ENCODE results near the gene ALCAM.

The ALCAM gene

GRCh38 chr3:105343991-105344390 is 22.7 kb upstream of the ALCAM start:
- H3K9me3 Mint-ChIP-seq: no peaks in the 10 kb centered on the region
- H3K4me3 Mint-ChIP-seq: no peak overlapping the region
- H3K27me3 Mint-ChIP-seq (ENCODE audit: low read depth): no peaks in the 10 kb centered on the region
- no peak overlapping the region for H3K27ac Mint-ChIP-seq
- TF ChIP-seq CTCF (IDR thresholded peaks at IDR 0.05; ENCODE audit: unreplicated experiment in 3 of 3): no peak
- no peaks in the 10 kb centered on the region for H3K4me1 Mint-ChIP-seq
- no peaks in the 10 kb centered on the region for H3K36me3 Mint-ChIP-seq (ENCODE audit: low read depth)

- H3K4me1 Mint-ChIP-seq: no peaks in the 10 kb centered on the region
- TF ChIP-seq CTCF (IDR thresholded peaks at IDR 0.05; ENCODE audit: unreplicated experiment in 3 of 3): no peak
- no peak overlapping the region for H3K27ac Mint-ChIP-seq
- H3K9me3 Mint-ChIP-seq: no peaks in the 10 kb centered on the region
- no peak overlapping the region for H3K4me3 Mint-ChIP-seq
- no peaks in the 10 kb centered on the region for H3K36me3 Mint-ChIP-seq (ENCODE audit: low read depth)
- no peaks in the 10 kb centered on the region for H3K27me3 Mint-ChIP-seq (ENCODE audit: low read depth)
These were observed 21.6 kb upstream of the ALCAM start for GRCh38 chr3:105345156-105345555.

- no peak overlapping the region for H3K4me3 Mint-ChIP-seq
These were observed 18.9 kb upstream of the ALCAM start for GRCh38 chr3:105347625-105348302.

GRCh38 chr3:105348307-105348706 is 18.4 kb upstream of the ALCAM start:
- Mint-ChIP-seq H3K27me3 (ENCODE audit: low read depth) (peaks cover under 1% of the 10 kb centered on the region), H3K36me3 (ENCODE audit: low read depth) (no peaks in the 10 kb centered on the region), H3K4me3 (no peak overlapping the region), H3K9me3 (no peaks in the 10 kb centered on the region), H3K4me1 (no peaks in the 10 kb centered on the region), H3K27ac (no peak overlapping the region)
- no peak for TF ChIP-seq CTCF (IDR thresholded peaks at IDR 0.05; ENCODE audit: unreplicated experiment in 3 of 3)

More at GRCh38 chr3:105347625-105348302, 18.9 kb upstream of the ALCAM start:
- no peaks in the 10 kb centered on the region for H3K4me1 Mint-ChIP-seq
- no peak for TF ChIP-seq CTCF (IDR thresholded peaks at IDR 0.05; ENCODE audit: unreplicated experiment in 3 of 3)
- H3K9me3 Mint-ChIP-seq: no peaks in the 10 kb centered on the region
- H3K27me3 Mint-ChIP-seq (ENCODE audit: low read depth): no peaks in the 10 kb centered on the region
- H3K36me3 Mint-ChIP-seq (ENCODE audit: low read depth): no peaks in the 10 kb centered on the region
- H3K27ac Mint-ChIP-seq: no peak overlapping the region

- Mint-ChIP-seq H3K4me1 (peaks cover 13% of the 10 kb centered on the region), H3K9me3 (no peaks in the 10 kb centered on the region), H3K27ac (no peak overlapping the region)
These were observed 16.9 kb upstream of the ALCAM start for GRCh38 chr3:105349684-105350387.

More at GRCh38 chr3:105349684-105350387, 16.9 kb upstream of the ALCAM start:
- Mint-ChIP-seq H3K27me3 (ENCODE audit: low read depth) (peaks cover 6% of the 10 kb centered on the region), H3K36me3 (ENCODE audit: low read depth) (no peaks in the 10 kb centered on the region), H3K4me3 (no peak overlapping the region)
- TF ChIP-seq CTCF (IDR thresholded peaks at IDR 0.05; ENCODE audit: unreplicated experiment in 3 of 3): no peak
